CD4-positive, alpha-beta memory T cell (primary cell): ENCODE data around the gene MRPS6. TPM values are rescaled to one million over a fixed set of nuclear protein-coding genes. Genes with fewer than 3 reads are reported as not detected.

Source experiments
- CTCF ChIA-PET: fragments of 350-600 bp; sonication (Branson Sonifier 250); formaldehyde crosslinking; loops from one replicate; lab custom pipeline; 2021; ENCODE audit warnings: inconsistent platforms; ENCODE audit not compliant: partially characterized antibody; lab: Charles Lee
- POLR2A ChIA-PET: fragments of 350-600 bp; sonication (Branson Sonifier 250); formaldehyde crosslinking; loops from one replicate; lab custom pipeline; 2021; ENCODE audit not compliant: partially characterized antibody; lab: Charles Lee
- DNase-seq, 5 donors: peaks; one replicate each; pipeline versions ENCODE4 v3.0.0 to v3.0.0-alpha.2; 2020 to 2022; ENCODE audit warnings: mixed read lengths in 1 of 5
- H3K27ac ChIP-seq: one replicate; pipeline ENCODE4 v1.7.0; 2013; ENCODE audit warnings: low read depth, low read length
- H3K27me3 ChIP-seq: 2 replicates; pipeline ENCODE4 v1.7.0; 2013; ENCODE audit warnings: mild to moderate bottlenecking, low read length, moderate library complexity; ENCODE audit not compliant: insufficient read depth
- H3K36me3 ChIP-seq: 2 replicates; pipeline ENCODE4 v1.7.0; 2013; ENCODE audit warnings: mild to moderate bottlenecking, low read length, moderate library complexity; ENCODE audit not compliant: insufficient read depth
- H3K4me1 ChIP-seq: 2 replicates; pipeline ENCODE4 v1.7.0; 2013; ENCODE audit warnings: mild to moderate bottlenecking, low read length, moderate library complexity; ENCODE audit not compliant: insufficient read depth
- H3K4me3 ChIP-seq, 2 donors: one replicate each; pipeline ENCODE4 v1.7.0; 2013; ENCODE audit warnings: low read length in 2 of 2, mild to moderate bottlenecking in 1 of 2
- H3K9me3 ChIP-seq, 2 donors: one replicate each; pipeline ENCODE4 v1.7.0; 2013; ENCODE audit warnings: low read length in 2 of 2, control low read depth in 1 of 2; ENCODE audit not compliant: control insufficient read depth in 1 of 2
- H3K27ac Mint-ChIP-seq, 7 donors: one replicate each; pipeline ENCODE4 v1.8.0; 2020 to 2021; ENCODE audit warnings: mixed read lengths in 7 of 7, mild to moderate bottlenecking in 6 of 7, inconsistent platforms in 3 of 7, moderate library complexity in 3 of 7
- H3K27me3 Mint-ChIP-seq, 2 donors: one replicate each; pipeline ENCODE4 v1.8.0; 2020 to 2021; ENCODE audit warnings: mixed read lengths in 2 of 2
- H3K36me3 Mint-ChIP-seq, 2 donors: one replicate each; pipeline ENCODE4 v1.8.0; 2020 to 2021; ENCODE audit warnings: mixed read lengths in 2 of 2, inconsistent platforms in 1 of 2, mild to moderate bottlenecking in 1 of 2
- H3K4me1 Mint-ChIP-seq, 4 donors: one replicate each; pipeline ENCODE4 v1.8.0; 2020 to 2021; ENCODE audit warnings: mixed read lengths in 4 of 4, mild to moderate bottlenecking in 1 of 4
- H3K4me3 Mint-ChIP-seq, 8 donors: one replicate each; pipeline ENCODE4 v1.8.0; 2020 to 2021; ENCODE audit warnings: mixed read lengths in 8 of 8, mild to moderate bottlenecking in 7 of 8, moderate library complexity in 6 of 8, inconsistent platforms in 3 of 8
- H3K9me3 Mint-ChIP-seq, 8 donors: one replicate each; pipeline ENCODE4 v1.8.0; 2020 to 2021; ENCODE audit warnings: mixed read lengths in 8 of 8, mild to moderate bottlenecking in 5 of 8, inconsistent platforms in 3 of 8, moderate library complexity in 1 of 8
- intact Hi-C: fragments of 100-400 bp; cut with micrococcal nuclease; formaldehyde crosslinking; loops from one replicate; pipeline ENCODE4 v1.15.1; 2023
- polyA plus RNA-seq, 2 donors: library from polyadenylated mRNA; unstranded; fragments of 300-500 nt; fragmentation: Illumina TruSeq; gene quantifications; one replicate each; pipeline ENCODE4 v1.2.3, GENCODE V29; 2021
- total RNA-seq, 2 experiments: library from RNA; stranded (reverse); gene quantifications; one replicate each; pipeline ENCODE4 v1.2.3, GENCODE V29; 2021

The MRPS6 gene
- total and polyA plus RNA-seq, 4 experiments from 2014 or later = 76.9 to 160 (median 108) TPM

GRCh38 chr21:34092262-34092921 is 19.0 kb downstream of the MRPS6 start:
- no peaks in the 10 kb centered on the region for H3K27me3 Mint-ChIP-seq
- POLR2A ChIA-PET = interaction anchor here (0.9 to 2.1 kb wide), 2 partner anchors 9 to 144 kb away, joined by 5 to 12 read pairs; no protein-coding TSS in a partner anchor
- H3K4me3 ChIP-seq = no peak overlapping the region
- H3K9me3 ChIP-seq = no peaks in the 10 kb centered on the region
- H3K9me3 Mint-ChIP-seq = no peaks in the 10 kb centered on the region
- peak overlapping the region in 4 of 7 donors; percentile 6 to 70 (median 22) for H3K27ac Mint-ChIP-seq
- no peak for DNase-seq
- H3K4me1 Mint-ChIP-seq = peaks cover 47 to 65% (median 52%) of the 10 kb centered on the region in 4 donors
- H3K4me1 ChIP-seq = peaks cover 50% of the 10 kb centered on the region
- no peaks in the 10 kb centered on the region for H3K27me3 ChIP-seq
- CTCF ChIA-PET = interaction anchor here (0.8 to 4.7 kb wide), 7 partner anchors 9 to 169 kb away, joined by 3 to 29 read pairs (median 4); no protein-coding TSS in a partner anchor
- intact Hi-C loops = no loop called here
- peaks cover 16% of the 10 kb centered on the region for H3K36me3 ChIP-seq
- H3K4me3 Mint-ChIP-seq = peak overlapping the region in 3 of 8 donors; percentile 8 to 31 (median 15)
- H3K36me3 Mint-ChIP-seq = peaks cover 35 to 36% of the 10 kb centered on the region in 2 donors
- H3K27ac ChIP-seq = no peak overlapping the region

- intact Hi-C loops = no loop called here
- H3K4me1 Mint-ChIP-seq = peaks cover 48 to 70% (median 57%) of the 10 kb centered on the region in 4 donors
- peak overlapping the region in 2 of 7 donors; percentile 8 to 30 for H3K27ac Mint-ChIP-seq
- POLR2A ChIA-PET = interaction anchor here (0.9 to 2.1 kb wide), 3 partner anchors 8 to 157 kb away, joined by 3 to 12 read pairs (median 5); no protein-coding TSS in a partner anchor
- H3K27ac ChIP-seq = no peak overlapping the region
- no peaks in the 10 kb centered on the region for H3K27me3 Mint-ChIP-seq
- no peak for DNase-seq
- no peaks in the 10 kb centered on the region for H3K9me3 Mint-ChIP-seq
- peaks cover 40 to 41% of the 10 kb centered on the region in 2 donors for H3K36me3 Mint-ChIP-seq
- H3K9me3 ChIP-seq = no peaks in the 10 kb centered on the region
- no peak overlapping the region for H3K4me3 ChIP-seq
- H3K4me1 ChIP-seq = peaks cover 43% of the 10 kb centered on the region
- CTCF ChIA-PET = interaction anchor here (0.8 to 4.7 kb wide), 5 partner anchors 8 to 170 kb away, joined by 3 to 29 read pairs (median 8); no protein-coding TSS in a partner anchor
- no peak overlapping the region for H3K4me3 Mint-ChIP-seq
- H3K27me3 ChIP-seq = no peaks in the 10 kb centered on the region
- peaks cover 16% of the 10 kb centered on the region for H3K36me3 ChIP-seq
Measured at GRCh38 chr21:34093083-34093482, 19.7 kb downstream of the MRPS6 start.

- no peak overlapping the region for H3K27ac Mint-ChIP-seq
- no peak overlapping the region for H3K4me3 Mint-ChIP-seq
- no peak overlapping the region for H3K4me3 ChIP-seq
- no peaks in the 10 kb centered on the region for H3K9me3 ChIP-seq
- intact Hi-C loops = no loop called here
- H3K27me3 ChIP-seq = no peaks in the 10 kb centered on the region
- peaks cover 42% of the 10 kb centered on the region for H3K4me1 ChIP-seq
- peaks cover 49 to 56% of the 10 kb centered on the region in 2 donors for H3K36me3 Mint-ChIP-seq
- ChIA-PET POLR2A (interaction anchor here (1.2 kb wide), 1 partner anchor 22 kb away, joined by 3 read pairs; the partner anchor contains the start of genes MRPS6 and SLC5A3), CTCF (interaction anchor here (1.0 to 3.0 kb wide), 2 partner anchors 22 to 34 kb away, joined by 3 to 8 read pairs; partner anchors contain the start of genes MRPS6 and SLC5A3)
- H3K9me3 Mint-ChIP-seq = no peaks in the 10 kb centered on the region
- H3K36me3 ChIP-seq = peaks cover 16% of the 10 kb centered on the region
- DNase-seq = no peak
- H3K27ac ChIP-seq = no peak overlapping the region
- H3K27me3 Mint-ChIP-seq = no peaks in the 10 kb centered on the region
- peaks cover 43 to 81% (median 65%) of the 10 kb centered on the region in 4 donors for H3K4me1 Mint-ChIP-seq
Measured at GRCh38 chr21:34094949-34095348, 21.6 kb downstream of the MRPS6 start.

GRCh38 chr21:34097442-34097841 is 24.1 kb downstream of the MRPS6 start:
- Mint-ChIP-seq H3K27ac (peak overlapping the region in 1 of 7 donors; percentile 22), H3K9me3 (no peaks in the 10 kb centered on the region), H3K4me1 (peaks cover 41 to 80% (median 62%) of the 10 kb centered on the region in 4 donors), H3K36me3 (peaks cover 50 to 64% of the 10 kb centered on the region in 2 donors), H3K4me3 (no peak overlapping the region), H3K27me3 (no peaks in the 10 kb centered on the region)
- Histone ChIP-seq H3K4me1 (peaks cover 31% of the 10 kb centered on the region), H3K27me3 (no peaks in the 10 kb centered on the region), H3K36me3 (peaks cover 16% of the 10 kb centered on the region), H3K27ac (no peak overlapping the region), H3K9me3 (no peaks in the 10 kb centered on the region), H3K4me3 (no peak overlapping the region)
- intact Hi-C loops = no loop called here
- DNase-seq = no peak
- POLR2A ChIA-PET = no interaction called here
- CTCF ChIA-PET = no interaction called here

GRCh38 chr21:34100337-34100736 is 27.0 kb downstream of the MRPS6 start:
- H3K9me3 Mint-ChIP-seq = no peaks in the 10 kb centered on the region
- ChIA-PET POLR2A (no interaction called here), CTCF (interaction anchor here (0.9 to 3.1 kb wide), 3 partner anchors 9 to 247 kb away, joined by 3 to 19 read pairs (median 5); no protein-coding TSS in a partner anchor)
- H3K27ac Mint-ChIP-seq = no peak overlapping the region
- Histone ChIP-seq H3K36me3 (peaks cover 10% of the 10 kb centered on the region), H3K9me3 (no peaks in the 10 kb centered on the region), H3K4me1 (peaks cover 23% of the 10 kb centered on the region), H3K27me3 (no peaks in the 10 kb centered on the region), H3K27ac (no peak overlapping the region), H3K4me3 (no peak overlapping the region)
- no peak for DNase-seq
- intact Hi-C loops = no loop called here
- H3K4me3 Mint-ChIP-seq = no peak overlapping the region
- peaks cover 40 to 81% (median 58%) of the 10 kb centered on the region in 4 donors for H3K4me1 Mint-ChIP-seq
- H3K36me3 Mint-ChIP-seq = peaks cover 56 to 65% of the 10 kb centered on the region in 2 donors
- H3K27me3 Mint-ChIP-seq = no peaks in the 10 kb centered on the region

GRCh38 chr21:34100790-34101189 is 27.4 kb downstream of the MRPS6 start:
- peaks cover 54 to 61% of the 10 kb centered on the region in 2 donors for H3K36me3 Mint-ChIP-seq
- Histone ChIP-seq H3K9me3 (no peaks in the 10 kb centered on the region), H3K4me3 (no peak overlapping the region), H3K4me1 (peaks cover 23% of the 10 kb centered on the region), H3K27ac (no peak overlapping the region), H3K27me3 (no peaks in the 10 kb centered on the region), H3K36me3 (peaks cover 5% of the 10 kb centered on the region)
- no peaks in the 10 kb centered on the region for H3K27me3 Mint-ChIP-seq
- no peak overlapping the region for H3K27ac Mint-ChIP-seq
- POLR2A ChIA-PET = interaction anchor here (1.2 kb wide), 1 partner anchor 8 kb away, joined by 5 read pairs; no protein-coding TSS in a partner anchor
- no peak for DNase-seq
- CTCF ChIA-PET = interaction anchor here (3.1 kb wide), 1 partner anchor 10 kb away, joined by 19 read pairs; no protein-coding TSS in a partner anchor
- intact Hi-C loops = no loop called here
- H3K9me3 Mint-ChIP-seq = no peaks in the 10 kb centered on the region
- peaks cover 36 to 81% (median 55%) of the 10 kb centered on the region in 4 donors for H3K4me1 Mint-ChIP-seq
- H3K4me3 Mint-ChIP-seq = no peak overlapping the region

- ChIA-PET POLR2A (no interaction called here), CTCF (no interaction called here)
- H3K27me3 Mint-ChIP-seq = no peaks in the 10 kb centered on the region
- Histone ChIP-seq H3K9me3 (no peaks in the 10 kb centered on the region), H3K36me3 (no peaks in the 10 kb centered on the region), H3K4me3 (no peak overlapping the region), H3K27me3 (no peaks in the 10 kb centered on the region), H3K27ac (no peak overlapping the region), H3K4me1 (peaks cover under 1% of the 10 kb centered on the region)
- peaks cover 36 to 47% of the 10 kb centered on the region in 2 donors for H3K36me3 Mint-ChIP-seq
- intact Hi-C loops = no loop called here
- no peak overlapping the region for H3K4me3 Mint-ChIP-seq
- peaks cover 0 to 4% (median 0%) of the 10 kb centered on the region in 8 donors for H3K9me3 Mint-ChIP-seq
- DNase-seq = no peak
- H3K4me1 Mint-ChIP-seq = peaks cover 24 to 61% (median 45%) of the 10 kb centered on the region in 4 donors
- H3K27ac Mint-ChIP-seq = no peak overlapping the region
Measured at GRCh38 chr21:34105947-34106541, 32.7 kb downstream of the MRPS6 start.
